Left ventricle myocardium superior (tissue), 1 donor: ENCODE data around the gene HCFC1. TPM values are rescaled to one million over a fixed set of nuclear protein-coding genes. Genes with fewer than 3 reads are reported as not detected.

Source experiments
- ATAC-seq: fragments of 200-7000 bp; cut with Tn5 transposase; one replicate; pipeline ENCODE4 v1.9.1; 2020; ENCODE audit warnings: mild to moderate bottlenecking, moderate library complexity
- DNase-seq: peaks from one replicate; pipeline ENCODE4 v3.0.0-alpha.2; 2020
- intact Hi-C: fragments of 100-400 bp; cut with micrococcal nuclease; formaldehyde crosslinking; loops from one replicate; pipeline ENCODE4 v1.11.0; 2022
- total RNA-seq: library from RNA; stranded (reverse); fragmentation: NEBNext Ultra II Directional; extraction: Animal tissue kit (Norgen Biotek cat#: 25700); gene quantifications from one replicate; pipeline ENCODE4 v1.2.1, GENCODE V29; 2021
- donor health status: DM: no; HTN: yes; CAD: no; lungs with severe emphysema.

Gene HCFC1
- total RNA-seq, 1 donor from 2014 or later: 27.0 TPM

GRCh38 chrX:153920546-153920945 lies 51.1 kb downstream of the HCFC1 start:
- intact Hi-C loops: no loop called here
- no peak for DNase-seq
- ATAC-seq: no peak

GRCh38 chrX:153919281-153919680 lies 52.3 kb downstream of the HCFC1 start:
- ATAC-seq (no peak), DNase-seq (no peak)
- intact Hi-C loops: no loop called here

GRCh38 chrX:153917869-153918268 lies 53.7 kb downstream of the HCFC1 start:
- ATAC-seq: no peak
- intact Hi-C loops: no loop called here
- DNase-seq: no peak

- DNase-seq (no peak), ATAC-seq (no peak)
- intact Hi-C loops: no loop called here
Observed at GRCh38 chrX:153913701-153914100, 57.9 kb downstream of the HCFC1 start.

- ATAC-seq: no peak
Observed at GRCh38 chrX:153913211-153913610, 58.4 kb downstream of the HCFC1 start.

GRCh38 chrX:153911798-153912197 lies 59.8 kb downstream of the HCFC1 start:
- DNase-seq (no peak), ATAC-seq (no peak)
- intact Hi-C loops: no loop called here

More at GRCh38 chrX:153913211-153913610, 58.4 kb downstream of the HCFC1 start:
- intact Hi-C loops: no loop called here
- DNase-seq: no peak

GRCh38 chrX:153910446-153910845 lies 61.2 kb downstream of the HCFC1 start:
- ATAC-seq (no peak), DNase-seq (no peak)
- intact Hi-C loops: no loop called here

- DNase-seq: no peak
- intact Hi-C loops: no loop called here
- no peak for ATAC-seq
Observed at GRCh38 chrX:153909980-153910360, 61.6 kb downstream of the HCFC1 start.

- DNase-seq (no peak), ATAC-seq (peak; percentile 26)
- intact Hi-C loops: no loop called here
Observed at GRCh38 chrX:153909024-153909979, 62.3 kb downstream of the HCFC1 start.

GRCh38 chrX:153908219-153908860 lies 63.3 kb downstream of the HCFC1 start:
- ATAC-seq: no peak
- intact Hi-C loops: no loop called here

GRCh38 chrX:153907456-153907855 lies 64.2 kb downstream of the HCFC1 start:
- intact Hi-C loops: no loop called here
- DNase-seq (no peak), ATAC-seq (no peak)

More at GRCh38 chrX:153908219-153908860, 63.3 kb downstream of the HCFC1 start:
- no peak for DNase-seq

- intact Hi-C loops: no loop called here
- DNase-seq (no peak), ATAC-seq (no peak)
Observed at GRCh38 chrX:153906126-153906917, 65.3 kb downstream of the HCFC1 start.

- DNase-seq (no peak), ATAC-seq (no peak)
- intact Hi-C loops: no loop called here
Observed at GRCh38 chrX:153905481-153906095, 66.0 kb downstream of the HCFC1 start.

GRCh38 chrX:153903991-153904957 lies 67.3 kb downstream of the HCFC1 start, which contains the start of gene AVPR2:
Gene AVPR2, plus strand, starts transcription at chrX:153904673. Its CDS starts 473 bp downstream, at chrX:153905146.
- ATAC-seq (peak; percentile 59), DNase-seq (peak; percentile 45)
- intact Hi-C loops: no loop called here

GRCh38 chrX:153903238-153903980 lies 68.2 kb downstream of the HCFC1 start:
- ATAC-seq (peak; percentile 55), DNase-seq (peak; percentile 55)
- intact Hi-C loops: no loop called here

- DNase-seq (no peak), ATAC-seq (no peak)
- intact Hi-C loops: no loop called here
Observed at GRCh38 chrX:153902385-153902784, 69.2 kb downstream of the HCFC1 start.

GRCh38 chrX:153901753-153902140 lies 69.9 kb downstream of the HCFC1 start:
- DNase-seq (no peak), ATAC-seq (no peak)
- intact Hi-C loops: no loop called here
